ENCODE data around the gene APAF1.
A peak's percentile ranks its signal among the peaks of the same experiment; 100 is the strongest.
"Not testable (repeated sequence)": the region's sequence is repeated elsewhere in the genome, so short reads cannot be mapped to it uniquely, and the experiment has no call there.

The APAF1 gene

GRCh38 chr12:98725476-98726247 is 80.6 kb downstream of the APAF1 start:
- peak; percentile 60 for DNase-seq

- no peak for DNase-seq
These were observed 82.1 kb downstream of the APAF1 start for GRCh38 chr12:98727196-98727595.

GRCh38 chr12:98730412-98730811 is 85.3 kb downstream of the APAF1 start:
- no peak for DNase-seq

GRCh38 chr12:98733667-98734350 is 88.7 kb downstream of the APAF1 start:
- no peak for DNase-seq

- no peak for DNase-seq
These were observed 90.7 kb downstream of the APAF1 start for GRCh38 chr12:98735821-98736220.

GRCh38 chr12:98736352-98737321 is 91.5 kb downstream of the APAF1 start:
- DNase-seq = peak; percentile 47

GRCh38 chr12:98737322-98737712 is 92.2 kb downstream of the APAF1 start:
- DNase-seq = no peak

- no peak for DNase-seq
These were observed 92.9 kb downstream of the APAF1 start for GRCh38 chr12:98738002-98738401.

- no peak for DNase-seq
These were observed 93.4 kb downstream of the APAF1 start for GRCh38 chr12:98738539-98738938.

- no peak for DNase-seq
These were observed 95.7 kb downstream of the APAF1 start for GRCh38 chr12:98740751-98741150.

GRCh38 chr12:98741196-98741555 is 96.1 kb downstream of the APAF1 start:
- DNase-seq = no peak

GRCh38 chr12:98741556-98742265 is 96.6 kb downstream of the APAF1 start:
- DNase-seq = no peak

- peak; percentile 42 for DNase-seq
These were observed 98.4 kb downstream of the APAF1 start for GRCh38 chr12:98743362-98743953.

- no peak for DNase-seq
These were observed 99.6 kb downstream of the APAF1 start for GRCh38 chr12:98744680-98745079.

- no peak for DNase-seq
These were observed 100.7 kb downstream of the APAF1 start for GRCh38 chr12:98745578-98746391.

GRCh38 chr12:98748463-98748862 is 103.4 kb downstream of the APAF1 start:
- no peak for DNase-seq

GRCh38 chr12:98750511-98750910 is 105.4 kb downstream of the APAF1 start:
- DNase-seq = no peak

GRCh38 chr12:98751580-98752115 is 106.6 kb downstream of the APAF1 start:
- DNase-seq = no peak

- no peak for DNase-seq
These were observed 107.6 kb downstream of the APAF1 start for GRCh38 chr12:98752726-98753125.

GRCh38 chr12:98754095-98754494 is 109.0 kb downstream of the APAF1 start:
- DNase-seq = no peak

- not testable (repeated sequence) for DNase-seq
These were observed 110.8 kb downstream of the APAF1 start for GRCh38 chr12:98755855-98756254.
